Testis (tissue), 2 donors: ENCODE measurements around the gene DMBT1.

Experiments
- CTCF ChIP-seq, 3 experiments: fragments of 450-650 bp in 2 of 3; fragments of 200-600 bp in 1 of 3; sonication (generic) in 1 of 3; IDR thresholded peaks; one replicate each; pipeline ENCODE4 v1.5.1; 2016 to 2019; ENCODE audit warnings: antibody characterized with exemption in 3 of 3, mild to moderate bottlenecking in 2 of 3, moderate library complexity in 1 of 3
- POLR2A ChIP-seq: fragments of 450-650 bp; IDR thresholded peaks from one replicate; pipeline ENCODE4 v1.6.1; 2017; ENCODE audit warnings: antibody characterized with exemption, mild to moderate bottlenecking, moderate library complexity

DNA sequence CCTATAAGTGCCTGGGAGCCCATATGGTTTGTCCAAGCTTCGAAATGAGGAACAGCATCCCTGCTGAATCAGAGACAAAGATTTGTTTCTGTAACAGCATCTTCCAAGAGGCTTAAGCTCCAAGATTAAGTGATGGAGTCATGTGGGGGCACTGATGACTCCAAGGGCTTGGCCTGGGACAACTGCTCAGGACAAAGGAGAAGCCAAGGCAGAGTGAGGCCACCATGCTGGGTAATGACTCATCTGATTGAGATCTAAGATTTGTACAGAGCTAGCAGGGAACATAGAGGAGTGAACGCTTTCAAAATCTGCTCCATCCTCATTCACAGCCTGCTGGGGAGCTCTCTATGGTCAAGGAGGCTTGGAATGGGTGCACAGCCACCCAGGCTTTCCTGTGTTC lies 89.8 kb downstream of the DMBT1 start:
- no peak for TF ChIP-seq CTCF (IDR thresholded peaks at IDR 0.05)
- TF ChIP-seq POLR2A = no peak
